H54 (cell line): ENCODE results near the gene EFR3B.

Experiments
- DNase-seq: peaks from one replicate; pipeline ENCODE4 v3.0.0; 2011; ENCODE audit warnings: low spot score, mixed read lengths; ENCODE audit not compliant: insufficient read length
- FAIRE-seq: peaks from 3 replicates; lab custom pipeline; 2011; peaks lifted over from hg19 to GRCh38; lab: Jason Lieb, UNC
- POLR2A ChIP-seq: IDR thresholded peaks from 2 replicates; pipeline ENCODE4 v1.6.1; 2011; ENCODE audit warnings: low read depth, mild to moderate bottlenecking, low read length

Gene EFR3B

DNA sequence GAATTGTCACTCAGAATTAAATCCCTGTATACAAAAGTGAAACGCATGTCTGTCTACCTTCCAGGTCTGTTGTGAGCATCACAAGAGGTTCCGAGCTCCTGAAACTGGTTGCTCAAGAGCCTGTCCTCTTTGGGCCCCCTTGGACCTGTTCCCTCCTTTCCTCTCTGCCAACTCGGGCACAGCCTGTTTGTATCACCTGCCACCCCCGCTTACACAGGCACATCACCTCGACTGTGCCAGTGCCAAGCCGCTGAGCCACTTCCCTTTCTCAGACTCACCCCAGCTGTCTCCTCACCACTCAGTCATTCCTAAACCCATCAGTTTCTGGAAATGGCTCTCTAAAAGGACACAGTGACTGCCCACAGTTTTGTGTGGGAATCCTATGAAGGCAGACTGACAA lies 3.1 kb downstream of the EFR3B start:
- FAIRE-seq: no peak
- no peak for DNase-seq
- no peak for TF ChIP-seq POLR2A

GRCh38 chr2:25049422-25049821 lies 7.5 kb downstream of the EFR3B start:
- TF ChIP-seq POLR2A: no peak
- FAIRE-seq (no peak), DNase-seq (no peak)

DNA sequence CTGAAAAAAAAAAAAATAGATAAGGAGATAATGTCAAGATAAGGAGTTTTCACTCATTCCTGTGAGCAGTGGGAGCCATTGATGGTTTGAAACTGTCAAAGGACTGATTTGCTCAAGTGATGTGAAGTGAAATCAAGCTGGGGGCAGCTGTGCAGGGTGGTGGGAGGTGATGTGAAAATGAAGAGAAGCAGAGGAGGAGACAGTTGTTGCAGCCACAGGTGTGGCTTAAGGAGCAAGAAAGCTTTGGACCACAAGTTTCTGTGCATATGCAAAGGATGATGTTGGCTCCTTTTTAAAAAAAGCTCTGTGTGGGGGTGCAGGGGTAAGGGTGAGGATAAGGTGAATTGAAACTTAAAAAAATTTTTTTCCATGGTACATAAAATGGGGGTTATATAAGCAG lies 8.3 kb downstream of the EFR3B start:
- TF ChIP-seq POLR2A: no peak
- DNase-seq (no peak), FAIRE-seq (no peak)

DNA sequence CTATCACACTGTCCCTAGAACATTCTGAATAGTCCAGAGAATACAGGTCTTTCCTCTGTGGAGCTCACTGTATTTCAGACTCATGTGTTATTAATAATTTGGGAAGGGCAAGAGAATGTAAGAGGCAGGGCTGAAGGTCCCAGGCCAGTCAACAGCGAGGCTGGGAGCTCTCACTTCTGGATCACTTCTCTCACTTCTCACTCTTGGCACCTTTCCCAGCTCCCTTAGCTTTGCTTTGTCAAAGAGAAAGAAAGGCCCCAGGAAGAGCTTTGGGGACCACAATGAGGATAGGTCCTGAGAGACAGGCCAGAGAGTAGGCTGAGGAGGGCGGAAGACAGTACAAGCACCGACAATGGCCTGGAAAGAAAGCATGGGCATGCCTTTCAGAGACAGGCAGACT lies 11.2 kb downstream of the EFR3B start:
- DNase-seq (no peak), FAIRE-seq (no peak)
- TF ChIP-seq POLR2A: no peak

GRCh38 chr2:25054720-25055119 lies 12.8 kb downstream of the EFR3B start:
- FAIRE-seq (no peak), DNase-seq (no peak)
- no peak for TF ChIP-seq POLR2A

GRCh38 chr2:25055376-25055920 lies 13.6 kb downstream of the EFR3B start:
- DNase-seq (no peak), FAIRE-seq (no peak)
- TF ChIP-seq POLR2A: no peak

DNA sequence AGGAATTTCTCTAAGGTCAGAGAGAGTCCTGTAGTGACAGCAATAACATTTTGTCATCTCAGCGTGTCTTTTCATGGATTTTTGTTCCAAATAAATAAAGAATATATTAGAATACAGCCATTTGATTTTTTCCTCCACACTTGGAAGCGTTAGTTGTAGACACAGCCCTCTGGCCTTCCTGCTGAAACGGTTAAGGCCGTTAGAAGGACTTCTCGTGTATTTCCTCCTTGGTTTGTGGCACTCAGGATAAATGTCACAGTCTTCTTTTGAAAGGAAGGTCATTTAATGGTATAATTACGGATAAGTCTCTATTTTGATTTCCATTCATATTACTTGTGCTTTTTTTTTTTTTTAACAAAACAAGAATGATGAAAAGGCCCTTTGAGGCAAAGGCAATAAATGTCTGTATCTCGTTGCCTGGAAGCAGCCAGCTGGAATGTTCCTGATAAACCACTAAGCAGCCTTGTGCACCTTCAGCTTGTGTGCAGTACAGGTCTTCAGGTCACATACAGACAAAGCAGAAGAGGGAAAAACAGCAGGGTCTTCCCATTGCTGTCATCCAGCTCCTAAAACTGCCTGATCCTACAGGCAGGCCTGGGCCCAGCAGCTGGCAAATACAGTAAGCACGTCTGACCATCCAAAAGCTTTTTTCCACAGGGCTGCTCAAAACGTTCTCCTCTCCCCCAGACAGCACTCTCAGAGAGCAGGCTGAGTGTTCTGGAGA lies 14.4 kb downstream of the EFR3B start:
- FAIRE-seq (no peak), DNase-seq (no peak)
- no peak for TF ChIP-seq POLR2A

GRCh38 chr2:25062511-25062917 lies 20.6 kb downstream of the EFR3B start:
- DNase-seq (no peak), FAIRE-seq (no peak)
- TF ChIP-seq POLR2A: no peak

DNA sequence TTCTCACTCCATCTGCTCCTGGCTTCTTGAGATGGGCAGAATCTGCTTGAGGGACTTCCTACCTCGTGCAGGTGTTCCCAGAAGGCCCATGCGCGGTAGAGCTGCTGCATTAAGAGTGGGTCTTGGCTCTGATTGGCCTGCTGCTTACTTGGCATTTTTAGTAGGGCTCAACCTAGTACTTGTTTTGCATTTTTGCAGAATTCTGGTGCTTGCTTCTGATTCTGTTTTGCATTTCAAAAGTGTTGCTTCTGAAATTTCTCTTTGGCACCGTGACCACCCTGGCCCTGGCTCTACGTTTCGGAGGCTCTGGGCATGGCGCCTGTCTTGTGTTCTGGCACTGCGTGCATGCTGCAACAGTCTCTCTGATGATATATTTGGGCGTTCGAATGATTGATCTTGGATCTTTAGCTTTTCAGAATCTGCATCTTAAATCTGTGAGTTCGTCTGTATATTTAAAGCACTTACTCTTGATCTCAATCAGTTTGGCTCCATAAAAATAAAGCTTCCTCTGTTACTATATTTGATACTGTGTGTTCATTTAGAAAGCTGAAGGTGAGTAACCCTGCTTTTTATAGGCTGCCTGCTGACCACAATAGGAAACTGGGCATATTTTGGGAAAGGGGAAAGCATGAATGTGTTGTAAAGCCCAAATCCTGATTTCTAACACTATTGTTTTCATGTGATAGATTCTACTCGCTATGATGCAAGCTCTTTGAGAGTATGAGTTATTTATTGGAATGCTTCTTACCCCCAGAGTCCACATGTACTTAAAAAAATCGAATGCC lies 22.2 kb downstream of the EFR3B start:
- FAIRE-seq (no peak), DNase-seq (no peak)
- no peak for TF ChIP-seq POLR2A

- TF ChIP-seq POLR2A: no peak
- DNase-seq (no peak), FAIRE-seq (no peak)
Observed at GRCh38 chr2:25065768-25066167, 23.9 kb downstream of the EFR3B start.

GRCh38 chr2:25066455-25066854 lies 24.6 kb downstream of the EFR3B start:
- DNase-seq (no peak), FAIRE-seq (no peak)
- no peak for TF ChIP-seq POLR2A

- DNase-seq: no peak
- no peak for TF ChIP-seq POLR2A
- no peak for FAIRE-seq
Observed at GRCh38 chr2:25068217-25068616, 26.3 kb downstream of the EFR3B start.

GRCh38 chr2:25071966-25072365 lies 30.1 kb downstream of the EFR3B start:
- no peak for FAIRE-seq
- TF ChIP-seq POLR2A: no peak
- DNase-seq: no peak

- no peak for FAIRE-seq
- no peak for TF ChIP-seq POLR2A
- DNase-seq: no peak
Observed at GRCh38 chr2:25072606-25073005, 30.7 kb downstream of the EFR3B start.

DNA sequence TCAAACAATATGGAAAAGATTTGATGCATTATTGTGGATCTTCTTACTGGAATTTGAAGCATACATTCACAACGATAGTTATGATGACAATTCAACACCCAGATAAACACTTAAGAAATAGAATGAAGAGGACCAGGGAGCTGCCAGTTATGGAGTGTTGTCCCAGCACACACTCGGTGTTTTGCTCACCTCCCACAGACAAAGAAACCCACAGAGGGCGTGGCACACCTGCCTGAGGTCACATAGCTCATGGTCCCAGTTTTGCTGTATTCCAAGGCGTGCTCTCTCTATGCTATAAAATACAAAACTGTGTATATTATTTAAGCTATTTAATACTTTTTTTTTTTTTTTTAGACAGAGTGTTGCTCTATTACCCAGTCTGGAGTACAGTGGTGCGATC lies 31.1 kb downstream of the EFR3B start:
- TF ChIP-seq POLR2A: no peak
- FAIRE-seq (no peak), DNase-seq (no peak)

- FAIRE-seq: no peak
- no peak for TF ChIP-seq POLR2A
- no peak for DNase-seq
Observed at GRCh38 chr2:25073914-25074313, 32.0 kb downstream of the EFR3B start.
